Karpas-422 (cell line): ENCODE measurements around the gene RAP2A. TPM values are rescaled to one million over a fixed set of nuclear protein-coding genes. Genes with fewer than 3 reads are reported as not detected.

ENCODE experiments used
- DNase-seq: peaks from one replicate; pipeline ENCODE4 v3.0.0-alpha.2; 2015
- H2AFZ ChIP-seq: fragments of 200-600 bp; sonication (generic); 2 replicates; pipeline ENCODE4 v1.6.1; 2014; ENCODE audit warnings: antibody characterized with exemption, low read length, mixed read lengths
- H3K27ac ChIP-seq: fragments of 200-600 bp; sonication (generic); 2 replicates; pipeline ENCODE4 v1.5.1; 2014; ENCODE audit warnings: mild to moderate bottlenecking, low read length, moderate library complexity
- H3K27me3 ChIP-seq: fragments of 200-600 bp; sonication (generic); 2 replicates; pipeline ENCODE4 v1.6.1; 2014; ENCODE audit warnings: low read length, mixed read lengths
- H3K36me3 ChIP-seq: fragments of 200-600 bp; sonication (generic); 2 replicates; pipeline ENCODE4 v1.6.1; 2014; ENCODE audit warnings: low read length, mixed read lengths; ENCODE audit not compliant: insufficient read depth
- H3K4me1 ChIP-seq: fragments of 200-600 bp; sonication (generic); 2 replicates; pipeline ENCODE4 v1.6.1; 2014; ENCODE audit warnings: mild to moderate bottlenecking, low read length, mixed read lengths
- H3K4me2 ChIP-seq: fragments of 200-600 bp; sonication (generic); 2 replicates; pipeline ENCODE4 v1.6.1; 2014; ENCODE audit warnings: low read length, low read depth, mild to moderate bottlenecking; ENCODE audit not compliant: poor library complexity, severe bottlenecking
- H3K4me3 ChIP-seq: fragments of 200-600 bp; sonication (generic); 2 replicates; pipeline ENCODE4 v1.5.1; 2014; ENCODE audit warnings: mild to moderate bottlenecking, antibody characterized with exemption, low read length, mixed read lengths
- H3K79me2 ChIP-seq: fragments of 200-600 bp; sonication (generic); 2 replicates; pipeline ENCODE4 v1.6.1; 2014; ENCODE audit warnings: mild to moderate bottlenecking, low read length, mixed read lengths
- H3K9ac ChIP-seq: fragments of 200-600 bp; sonication (generic); 2 replicates; pipeline ENCODE4 v1.6.0; 2014; ENCODE audit warnings: low read length
- H3K9me2 ChIP-seq: fragments of 200-600 bp; sonication (generic), shearing (Covaris generic); replicated peaks from 2 replicates; pipeline ENCODE4 v1.6.0; 2014; ENCODE audit warnings: mild to moderate bottlenecking, low read length, moderate library complexity; ENCODE audit not compliant: insufficient read depth
- H3K9me3 ChIP-seq: fragments of 300-700, 200-600 bp; sonication (generic); 2 replicates; pipeline ENCODE4 v1.6.1; 2014; ENCODE audit warnings: low read length, mixed read lengths
- H4K20me1 ChIP-seq: fragments of 200-600 bp; sonication (generic); 2 replicates; pipeline ENCODE4 v1.6.1; 2014; ENCODE audit warnings: mild to moderate bottlenecking, antibody characterized with exemption, low read length, low read depth; ENCODE audit not compliant: insufficient read depth
- total RNA-seq: library from RNA; depleted of rRNA; stranded (reverse); fragments of >200 nt; shearing (Covaris generic); gene quantifications from 2 replicates; pipeline ENCODE4 v1.2.3, GENCODE V29; 2014; ENCODE audit warnings: low replicate concordance

The RAP2A gene
- total RNA-seq, 1 experiment from 2014 or later: 47.9 TPM

- Histone ChIP-seq H3K27ac (no peak overlapping the region), H3K9ac (no peak overlapping the region), H3K4me2 (no peak overlapping the region), H3K36me3 (no peaks in the 10 kb centered on the region), H3K79me2 (no peaks in the 10 kb centered on the region), H3K27me3 (no peaks in the 10 kb centered on the region), H4K20me1 (no peaks in the 10 kb centered on the region), H3K4me1 (peaks cover 6% of the 10 kb centered on the region), H2AFZ (no peak overlapping the region), H3K9me3 (no peaks in the 10 kb centered on the region), H3K4me3 (no peak overlapping the region), H3K9me2 (0 out of 2 replicates have a peak, but pooled peaks cover 6% of the 10 kb centered on the region)
- no peak for DNase-seq
These were observed 7.3 kb upstream of the RAP2A start for GRCh38 chr13:97426695-97427094.

- H3K9ac ChIP-seq: no peak overlapping the region
- peaks cover 16% of the 10 kb centered on the region for H3K4me1 ChIP-seq
- H3K27me3 ChIP-seq: no peaks in the 10 kb centered on the region
- H3K4me3 ChIP-seq: no peak overlapping the region
- H3K9me2 ChIP-seq: no peaks in the 10 kb centered on the region
- H4K20me1 ChIP-seq: no peaks in the 10 kb centered on the region
- H2AFZ ChIP-seq: no peak overlapping the region
- peaks cover 4% of the 10 kb centered on the region for H3K79me2 ChIP-seq
- H3K27ac ChIP-seq: no peak overlapping the region
- H3K36me3 ChIP-seq: no peaks in the 10 kb centered on the region
- no peaks in the 10 kb centered on the region for H3K9me3 ChIP-seq
- H3K4me2 ChIP-seq: no peak overlapping the region
- no peak for DNase-seq
These were observed 4.3 kb upstream of the RAP2A start for GRCh38 chr13:97429681-97430081.

- no peak overlapping the region for H2AFZ ChIP-seq
- H3K36me3 ChIP-seq: no peaks in the 10 kb centered on the region
- no peak for DNase-seq
- peaks cover 10% of the 10 kb centered on the region for H3K79me2 ChIP-seq
- H4K20me1 ChIP-seq: no peaks in the 10 kb centered on the region
- H3K9me2 ChIP-seq: no peaks in the 10 kb centered on the region
- H3K27ac ChIP-seq: no peak overlapping the region
- H3K4me2 ChIP-seq: no peak overlapping the region
- H3K4me1 ChIP-seq: peaks cover 16% of the 10 kb centered on the region
- H3K4me3 ChIP-seq: no peak overlapping the region
- H3K9ac ChIP-seq: no peak overlapping the region
- H3K27me3 ChIP-seq: no peaks in the 10 kb centered on the region
- H3K9me3 ChIP-seq: no peaks in the 10 kb centered on the region
These were observed 3.7 kb upstream of the RAP2A start for GRCh38 chr13:97430296-97430695.

GRCh38 chr13:97431171-97431764 is 2.7 kb upstream of the RAP2A start:
- peak overlapping the region; percentile 72; the same call in 1 of the 2 replicates for H3K4me3 ChIP-seq
- DNase-seq: no peak
- H4K20me1 ChIP-seq: 0 out of 2 replicates have a peak, but pooled peaks cover 3% of the 10 kb centered on the region
- H2AFZ ChIP-seq: no peak overlapping the region
- no peak overlapping the region for H3K9ac ChIP-seq
- H3K36me3 ChIP-seq: no peaks in the 10 kb centered on the region
- H3K9me2 ChIP-seq: no peaks in the 10 kb centered on the region
- peak overlapping the region; percentile 90 for H3K4me2 ChIP-seq
- no peak overlapping the region for H3K27ac ChIP-seq
- peaks cover 19% of the 10 kb centered on the region for H3K79me2 ChIP-seq
- H3K27me3 ChIP-seq: no peaks in the 10 kb centered on the region
- peaks cover 24% of the 10 kb centered on the region for H3K4me1 ChIP-seq
- H3K9me3 ChIP-seq: no peaks in the 10 kb centered on the region

- Histone ChIP-seq H3K4me2 (peak overlapping the region; percentile 90), H3K4me1 (peaks cover 33% of the 10 kb centered on the region), H3K9ac (peak overlapping the region; percentile 85), H4K20me1 (0 out of 2 replicates have a peak, but pooled peaks cover 3% of the 10 kb centered on the region), H3K27me3 (no peaks in the 10 kb centered on the region), H3K4me3 (peak overlapping the region; percentile 72), H3K9me3 (no peaks in the 10 kb centered on the region), H3K36me3 (peaks cover 3% of the 10 kb centered on the region; the same call in 1 of the 2 replicates), H3K79me2 (peaks cover 30% of the 10 kb centered on the region), H3K9me2 (no peaks in the 10 kb centered on the region), H3K27ac (peak overlapping the region; percentile 56), H2AFZ (peak overlapping the region; percentile 56)
- DNase-seq: peak; percentile 66
These were observed 1.6 kb upstream of the RAP2A start for GRCh38 chr13:97432232-97432916.

- 0 out of 2 replicates have a peak, but pooled peaks cover 3% of the 10 kb centered on the region for H4K20me1 ChIP-seq
- H3K79me2 ChIP-seq: peaks cover 38% of the 10 kb centered on the region
- H2AFZ ChIP-seq: peak overlapping the region; percentile 95
- H3K4me3 ChIP-seq: peak overlapping the region; percentile 87
- H3K27ac ChIP-seq: peak overlapping the region; percentile 88
- H3K9me3 ChIP-seq: no peaks in the 10 kb centered on the region
- H3K4me1 ChIP-seq: peaks cover 41% of the 10 kb centered on the region
- DNase-seq: peak; percentile 99
- H3K4me2 ChIP-seq: peak overlapping the region; percentile 99
- H3K9ac ChIP-seq: peak overlapping the region; percentile 98
- no peaks in the 10 kb centered on the region for H3K9me2 ChIP-seq
- no peaks in the 10 kb centered on the region for H3K27me3 ChIP-seq
- H3K36me3 ChIP-seq: peaks cover 9% of the 10 kb centered on the region
These were observed 847 bp upstream of the RAP2A start for GRCh38 chr13:97432917-97433726.

GRCh38 chr13:97434397-97435201 is 630 bp downstream of the RAP2A start:
- no peaks in the 10 kb centered on the region for H3K9me2 ChIP-seq
- H3K9ac ChIP-seq: peak overlapping the region; percentile 80
- peak overlapping the region; percentile 75 for H3K4me3 ChIP-seq
- 0 out of 2 replicates have a peak, but pooled peaks cover 3% of the 10 kb centered on the region for H4K20me1 ChIP-seq
- H3K4me1 ChIP-seq: peaks cover 52% of the 10 kb centered on the region
- peak overlapping the region; percentile 80 for H3K4me2 ChIP-seq
- peak; percentile 73 for DNase-seq
- peak overlapping the region; percentile 25; the same call in 1 of the 2 replicates for H2AFZ ChIP-seq
- no peaks in the 10 kb centered on the region for H3K9me3 ChIP-seq
- H3K27me3 ChIP-seq: no peaks in the 10 kb centered on the region
- H3K27ac ChIP-seq: peak overlapping the region; percentile 38; the same call in 1 of the 2 replicates
- H3K79me2 ChIP-seq: peaks cover 52% of the 10 kb centered on the region
- peaks cover 22% of the 10 kb centered on the region for H3K36me3 ChIP-seq
